Measurements from ENCODE around the gene NEMP1. TPM values are rescaled to one million over a fixed set of nuclear protein-coding genes. Genes with fewer than 3 reads are reported as not detected.

NEMP1 gene
- total RNA-seq, 4 donors from 2014 or later, result 4.0 to 66.7 (median 5.2) TPM

DNA sequence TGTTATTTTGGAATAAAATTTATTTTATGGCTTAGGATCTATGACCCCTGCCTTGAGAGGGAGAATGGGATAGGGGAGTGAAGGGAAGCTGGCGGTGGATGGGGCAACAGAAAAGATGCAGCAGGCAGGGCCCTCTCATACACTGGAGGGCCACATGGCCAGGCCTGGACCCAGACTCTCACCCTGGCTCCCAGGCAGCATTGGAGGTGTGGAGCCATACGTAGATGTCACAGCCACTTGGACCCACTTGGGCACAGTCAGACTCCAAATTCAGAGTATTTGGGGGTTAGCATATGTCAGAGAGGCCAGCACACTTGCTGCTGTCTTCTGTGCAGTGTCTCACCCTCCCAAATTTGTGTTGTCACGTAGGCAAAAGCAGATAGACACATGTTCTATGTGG, 16.8 kb upstream of the NEMP1 start:
- Histone ChIP-seq H3K27me3 (no peaks in the 10 kb centered on the region), H3K4me3 (no peak overlapping the region), H3K27ac (peak overlapping the region in 1 of 4 donors; percentile 98), H3K36me3 (peaks cover 0 to 31% (median 9%) of the 10 kb centered on the region in 4 donors), H3K4me1 (peaks cover 21 to 63% (median 31%) of the 10 kb centered on the region in 4 donors), H3K9me3 (no peaks in the 10 kb centered on the region)
- in situ Hi-C loops (cut with MboI; ENCODE audit: low pct_ligation_motif_present in 1 of 4, low pct_unique_long_range_greater_than_20kb in 1 of 4, low sequenced_read_pairs in 3 of 4), result no loop called here
- DNase-seq, result no peak
- intact Hi-C loops (cut with DNase I; ENCODE audit: low total_unique reads), result no loop called here
- WGBS, 2 donors (ENCODE audit: low coverage in 1 of 2), result 79% methylated on average over 3 of the region's 3 CpGs; no CpG with 5 or more reads in 1 of the 2 donors
- TF ChIP-seq EP300 (IDR thresholded peaks at IDR 0.05; ENCODE audit: low read depth) (no peak), POLR2A (IDR thresholded peaks at IDR 0.05) (no peak), POLR2AphosphoS5 (IDR thresholded peaks at IDR 0.05) (no peak)
- TF ChIP-seq, protein P1, sequence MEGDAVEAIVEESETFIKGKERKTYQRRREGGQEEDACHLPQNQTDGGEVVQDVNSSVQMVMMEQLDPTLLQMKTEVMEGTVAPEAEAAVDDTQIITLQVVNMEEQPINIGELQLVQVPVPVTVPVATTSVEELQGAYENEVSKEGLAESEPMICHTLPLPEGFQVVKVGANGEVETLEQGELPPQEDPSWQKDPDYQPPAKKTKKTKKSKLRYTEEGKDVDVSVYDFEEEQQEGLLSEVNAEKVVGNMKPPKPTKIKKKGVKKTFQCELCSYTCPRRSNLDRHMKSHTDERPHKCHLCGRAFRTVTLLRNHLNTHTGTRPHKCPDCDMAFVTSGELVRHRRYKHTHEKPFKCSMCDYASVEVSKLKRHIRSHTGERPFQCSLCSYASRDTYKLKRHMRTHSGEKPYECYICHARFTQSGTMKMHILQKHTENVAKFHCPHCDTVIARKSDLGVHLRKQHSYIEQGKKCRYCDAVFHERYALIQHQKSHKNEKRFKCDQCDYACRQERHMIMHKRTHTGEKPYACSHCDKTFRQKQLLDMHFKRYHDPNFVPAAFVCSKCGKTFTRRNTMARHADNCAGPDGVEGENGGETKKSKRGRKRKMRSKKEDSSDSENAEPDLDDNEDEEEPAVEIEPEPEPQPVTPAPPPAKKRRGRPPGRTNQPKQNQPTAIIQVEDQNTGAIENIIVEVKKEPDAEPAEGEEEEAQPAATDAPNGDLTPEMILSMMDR (IDR thresholded peaks at IDR 0.05), result no peak

DNA sequence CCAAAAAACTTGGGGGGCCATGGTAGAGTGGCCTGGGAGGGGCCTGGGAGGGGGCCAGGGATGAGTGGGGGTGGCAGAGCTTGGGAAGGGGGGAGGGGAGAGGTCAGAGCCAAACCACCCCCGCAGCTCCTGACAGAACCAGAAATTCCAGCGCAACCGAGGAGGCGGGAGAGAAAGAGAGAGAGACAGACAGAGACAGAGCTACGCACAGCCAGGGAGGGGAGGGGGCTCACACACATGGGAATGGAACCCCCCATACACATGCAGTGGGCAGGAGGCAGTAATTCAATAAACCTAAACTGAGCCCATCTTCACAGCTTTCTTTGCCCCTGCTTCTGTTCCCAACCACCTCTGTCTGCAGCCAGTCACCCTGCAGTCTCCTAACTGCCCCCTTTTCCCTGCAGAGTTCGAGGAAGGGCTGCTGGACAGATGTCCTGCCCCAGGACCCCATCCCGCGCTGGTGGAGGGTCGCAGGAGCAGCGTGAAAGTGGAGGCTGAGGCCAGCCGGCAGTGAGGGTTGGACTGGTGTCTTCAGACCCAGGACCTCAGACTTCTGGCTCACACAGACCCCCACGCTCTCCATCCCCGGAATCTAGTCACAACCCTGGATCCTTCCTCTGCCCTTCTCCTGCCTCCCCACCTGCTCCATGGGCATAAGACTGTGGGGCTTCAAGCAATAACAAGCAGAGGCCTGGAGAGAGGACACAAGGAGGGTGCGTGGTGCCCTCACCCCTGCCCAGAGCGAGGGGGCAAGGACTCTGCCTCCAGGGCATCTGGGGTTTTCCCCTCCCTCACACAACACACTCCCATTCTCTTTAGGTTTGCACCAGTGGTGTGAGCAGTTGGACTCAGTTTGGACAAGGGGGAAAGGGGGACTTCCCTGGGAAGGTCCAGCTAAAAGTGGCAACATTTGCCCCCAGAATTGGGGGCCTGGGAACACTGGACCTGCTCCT, 15.9 kb upstream of the NEMP1 start:
- Histone ChIP-seq H3K27ac (peak overlapping the region; percentile 75 to 98 (median 95)), H3K4me3 (no peak overlapping the region), H3K4me1 (peaks cover 21 to 63% (median 39%) of the 10 kb centered on the region in 4 donors), H3K27me3 (no peaks in the 10 kb centered on the region), H3K9me3 (no peaks in the 10 kb centered on the region), H3K36me3 (peaks cover 0 to 31% (median 7%) of the 10 kb centered on the region in 4 donors)
- in situ Hi-C loops (cut with MboI; ENCODE audit: low pct_ligation_motif_present in 1 of 4, low pct_unique_long_range_greater_than_20kb in 1 of 4, low sequenced_read_pairs in 3 of 4), result no loop called here
- TF ChIP-seq EP300 (IDR thresholded peaks at IDR 0.05; ENCODE audit: low read depth) (no peak), POLR2AphosphoS5 (IDR thresholded peaks at IDR 0.05) (no peak), POLR2A (IDR thresholded peaks at IDR 0.05) (no peak)
- TF ChIP-seq, protein P1 (IDR thresholded peaks at IDR 0.05), result no peak
- DNase-seq, result no peak
- 20 to 54% methylated on average over 4 to 15 of the region's 15 CpGs for WGBS, 2 donors (ENCODE audit: low coverage in 1 of 2)
- intact Hi-C loops (cut with DNase I; ENCODE audit: low total_unique reads), result no loop called here

DNA sequence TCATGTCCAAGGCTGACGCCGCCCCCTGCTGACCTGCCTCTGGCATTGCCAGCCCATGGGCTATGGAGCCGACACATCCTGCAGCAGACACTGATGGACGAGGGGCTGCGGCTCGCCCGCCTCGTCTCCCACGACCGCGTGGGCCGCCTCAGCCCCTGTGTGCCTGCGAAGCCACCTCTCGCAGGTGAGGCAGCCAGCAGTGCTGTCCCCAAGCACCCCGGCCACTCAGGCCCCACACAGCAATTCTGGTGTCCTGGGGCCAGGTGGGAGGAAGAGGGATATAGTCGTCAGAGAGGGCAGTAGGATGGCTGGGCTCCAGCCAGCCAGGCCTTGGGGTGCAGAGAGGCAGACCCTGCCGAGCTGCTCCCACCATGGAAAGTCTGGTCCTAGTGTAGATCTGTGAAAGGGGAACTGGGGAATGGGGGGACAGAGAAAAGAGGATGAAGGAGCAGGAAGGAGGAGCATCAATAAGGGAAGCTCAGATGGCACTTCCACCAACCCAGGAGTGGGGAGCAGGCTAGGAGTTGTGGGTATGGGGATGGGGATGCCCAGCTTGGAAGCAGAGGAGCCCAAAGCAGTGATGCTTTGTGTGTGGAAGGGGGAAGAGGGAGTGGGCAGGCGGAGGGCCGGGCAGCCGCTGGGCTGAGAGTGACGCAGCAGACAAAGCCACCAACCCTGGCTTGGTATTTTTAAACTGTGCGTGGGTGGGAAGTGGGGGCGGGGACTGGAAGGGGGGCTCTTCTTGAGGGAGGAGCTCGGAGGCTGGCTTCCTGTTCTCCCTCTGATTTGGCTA, 15.0 kb upstream of the NEMP1 start:
- peak overlapping the region; percentile 75 to 98 (median 95) for H3K27ac ChIP-seq
- 15 to 43% methylated on average over 5 to 24 of the region's 24 CpGs for WGBS, 2 donors (ENCODE audit: low coverage in 1 of 2)
- DNase-seq, result peak; percentile 67
- H3K4me3 ChIP-seq, result no peak overlapping the region
- intact Hi-C loops (cut with DNase I; ENCODE audit: low total_unique reads), result no loop called here
- no peaks in the 10 kb centered on the region for H3K9me3 ChIP-seq
- TF ChIP-seq, protein P1 (IDR thresholded peaks at IDR 0.05), result peak; percentile 34 to 49 (median 43)
- TF ChIP-seq POLR2A (IDR thresholded peaks at IDR 0.05), result peak; percentile 22
- TF ChIP-seq POLR2AphosphoS5 (IDR thresholded peaks at IDR 0.05), result peak; percentile 12 to 55 (median 21)
- TF ChIP-seq EP300 (IDR thresholded peaks at IDR 0.05; ENCODE audit: low read depth), result no peak
- H3K27me3 ChIP-seq, result no peaks in the 10 kb centered on the region
- in situ Hi-C loops (cut with MboI; ENCODE audit: low pct_ligation_motif_present in 1 of 4, low pct_unique_long_range_greater_than_20kb in 1 of 4, low sequenced_read_pairs in 3 of 4), result no loop called here
- peaks cover 21 to 66% (median 42%) of the 10 kb centered on the region in 4 donors for H3K4me1 ChIP-seq
- peaks cover 0 to 24% (median 3%) of the 10 kb centered on the region in 4 donors for H3K36me3 ChIP-seq

All from transverse colon (tissue), 4 donors.